Kidney epithelial cell (primary cell): ENCODE results near the gene ANKRD29. TPM values are rescaled to one million over a fixed set of nuclear protein-coding genes. Genes with fewer than 3 reads are reported as not detected.
"Not testable (repeated sequence)": the region's sequence is repeated elsewhere in the genome, so short reads cannot be mapped to it uniquely, and the experiment has no call there.

Experiments
- DNase-seq: peaks from one replicate; pipeline ENCODE4 v3.0.0-alpha.2; 2010; ENCODE audit warnings: low read depth
- H3K27me3 ChIP-seq: 2 replicates; pipeline ENCODE4 v1.6.0; 2011; ENCODE audit warnings: low read length; ENCODE audit not compliant: control insufficient read depth, insufficient read depth
- H3K36me3 ChIP-seq: 2 replicates; pipeline ENCODE4 v1.5.1; 2011; ENCODE audit warnings: low read length; ENCODE audit not compliant: control insufficient read depth, insufficient read depth
- H3K4me3 ChIP-seq: 2 replicates; pipeline ENCODE4 v1.5.1; 2011; ENCODE audit warnings: low read depth, mild to moderate bottlenecking, control low read depth, low read length
- CTCF ChIP-seq: IDR thresholded peaks from 2 replicates; pipeline ENCODE4 v1.5.1; 2011; ENCODE audit warnings: mild to moderate bottlenecking, moderate library complexity, low read length, control low read depth, inconsistent platforms; ENCODE audit not compliant: insufficient read depth, poor library complexity, severe bottlenecking
- total RNA-seq: library from RNA; depleted of rRNA; stranded (reverse); fragments of >200 nt; gene quantifications from 2 replicates; pipeline ENCODE4 v1.2.3, GENCODE V29; 2015

Gene ANKRD29
- total RNA-seq, 1 donor from 2014 or later = 0.58 TPM

GRCh38 chr18:23568281-23569138 is 94.2 kb downstream of the ANKRD29 start:
- Histone ChIP-seq H3K4me3 (no peak overlapping the region), H3K36me3 (peaks cover 1% of the 10 kb centered on the region), H3K27me3 (no peaks in the 10 kb centered on the region)
- no peak for DNase-seq
- TF ChIP-seq CTCF = no peak

- no peak for TF ChIP-seq CTCF
- Histone ChIP-seq H3K4me3 (no peak overlapping the region), H3K36me3 (peaks cover 1% of the 10 kb centered on the region), H3K27me3 (no peaks in the 10 kb centered on the region)
- DNase-seq = no peak
These were observed 95.0 kb downstream of the ANKRD29 start for GRCh38 chr18:23567671-23568070.

- TF ChIP-seq CTCF = no peak
- H3K36me3 ChIP-seq = peaks cover 1% of the 10 kb centered on the region
- H3K4me3 ChIP-seq = no peak overlapping the region
- no peaks in the 10 kb centered on the region for H3K27me3 ChIP-seq
- no peak for DNase-seq
These were observed 96.7 kb downstream of the ANKRD29 start for GRCh38 chr18:23565916-23566547.

GRCh38 chr18:23563377-23564043 is 99.2 kb downstream of the ANKRD29 start:
- H3K27me3 ChIP-seq = no peaks in the 10 kb centered on the region
- DNase-seq = no peak
- peaks cover 1% of the 10 kb centered on the region for H3K36me3 ChIP-seq
- no peak overlapping the region for H3K4me3 ChIP-seq
- no peak for TF ChIP-seq CTCF

GRCh38 chr18:23560186-23560585 is 102.5 kb downstream of the ANKRD29 start:
- DNase-seq = no peak
- peaks cover 1% of the 10 kb centered on the region for H3K36me3 ChIP-seq
- no peaks in the 10 kb centered on the region for H3K27me3 ChIP-seq
- TF ChIP-seq CTCF = no peak
- no peak overlapping the region for H3K4me3 ChIP-seq

GRCh38 chr18:23557511-23557910 is 105.2 kb downstream of the ANKRD29 start:
- not testable (repeated sequence) for H3K4me3 ChIP-seq, H3K36me3 ChIP-seq, H3K27me3 ChIP-seq, DNase-seq
